ENCODE data around the gene RUSC1.
A peak's percentile ranks its signal among the peaks of the same experiment; 100 is the strongest.
"Not testable (repeated sequence)": the region's sequence is repeated elsewhere in the genome, so short reads cannot be mapped to it uniquely, and the experiment has no call there.

The RUSC1 gene, protein sequence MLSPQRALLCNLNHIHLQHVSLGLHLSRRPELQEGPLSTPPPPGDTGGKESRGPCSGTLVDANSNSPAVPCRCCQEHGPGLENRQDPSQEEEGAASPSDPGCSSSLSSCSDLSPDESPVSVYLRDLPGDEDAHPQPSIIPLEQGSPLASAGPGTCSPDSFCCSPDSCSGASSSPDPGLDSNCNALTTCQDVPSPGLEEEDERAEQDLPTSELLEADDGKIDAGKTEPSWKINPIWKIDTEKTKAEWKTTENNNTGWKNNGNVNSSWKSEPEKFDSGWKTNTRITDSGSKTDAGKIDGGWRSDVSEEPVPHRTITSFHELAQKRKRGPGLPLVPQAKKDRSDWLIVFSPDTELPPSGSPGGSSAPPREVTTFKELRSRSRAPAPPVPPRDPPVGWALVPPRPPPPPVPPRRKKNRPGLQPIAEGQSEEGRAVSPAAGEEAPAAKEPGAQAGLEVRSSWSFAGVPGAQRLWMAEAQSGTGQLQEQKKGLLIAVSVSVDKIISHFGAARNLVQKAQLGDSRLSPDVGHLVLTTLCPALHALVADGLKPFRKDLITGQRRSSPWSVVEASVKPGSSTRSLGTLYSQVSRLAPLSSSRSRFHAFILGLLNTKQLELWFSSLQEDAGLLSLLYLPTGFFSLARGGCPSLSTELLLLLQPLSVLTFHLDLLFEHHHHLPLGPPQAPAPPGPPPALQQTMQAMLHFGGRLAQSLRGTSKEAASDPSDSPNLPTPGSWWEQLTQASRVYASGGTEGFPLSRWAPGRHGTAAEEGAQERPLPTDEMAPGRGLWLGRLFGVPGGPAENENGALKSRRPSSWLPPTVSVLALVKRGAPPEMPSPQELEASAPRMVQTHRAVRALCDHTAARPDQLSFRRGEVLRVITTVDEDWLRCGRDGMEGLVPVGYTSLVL

GRCh38 chr1:155320661-155321617 lies at the start of gene RUSC1:
Gene RUSC1 (plus strand): TSS chr1:155320894. CDS start chr1:155321774, 880 bp downstream.
- FAIRE-seq (peak; percentile 4), DNase-seq (ENCODE audit: insufficient read length, low spot score) (peak; percentile 52)

- DNase-seq (ENCODE audit: insufficient read length, low spot score) = peak; percentile 56
- FAIRE-seq = no peak
Measured at GRCh38 chr1:155272466-155273342, 48.0 kb upstream of the RUSC1 start.

DNA sequence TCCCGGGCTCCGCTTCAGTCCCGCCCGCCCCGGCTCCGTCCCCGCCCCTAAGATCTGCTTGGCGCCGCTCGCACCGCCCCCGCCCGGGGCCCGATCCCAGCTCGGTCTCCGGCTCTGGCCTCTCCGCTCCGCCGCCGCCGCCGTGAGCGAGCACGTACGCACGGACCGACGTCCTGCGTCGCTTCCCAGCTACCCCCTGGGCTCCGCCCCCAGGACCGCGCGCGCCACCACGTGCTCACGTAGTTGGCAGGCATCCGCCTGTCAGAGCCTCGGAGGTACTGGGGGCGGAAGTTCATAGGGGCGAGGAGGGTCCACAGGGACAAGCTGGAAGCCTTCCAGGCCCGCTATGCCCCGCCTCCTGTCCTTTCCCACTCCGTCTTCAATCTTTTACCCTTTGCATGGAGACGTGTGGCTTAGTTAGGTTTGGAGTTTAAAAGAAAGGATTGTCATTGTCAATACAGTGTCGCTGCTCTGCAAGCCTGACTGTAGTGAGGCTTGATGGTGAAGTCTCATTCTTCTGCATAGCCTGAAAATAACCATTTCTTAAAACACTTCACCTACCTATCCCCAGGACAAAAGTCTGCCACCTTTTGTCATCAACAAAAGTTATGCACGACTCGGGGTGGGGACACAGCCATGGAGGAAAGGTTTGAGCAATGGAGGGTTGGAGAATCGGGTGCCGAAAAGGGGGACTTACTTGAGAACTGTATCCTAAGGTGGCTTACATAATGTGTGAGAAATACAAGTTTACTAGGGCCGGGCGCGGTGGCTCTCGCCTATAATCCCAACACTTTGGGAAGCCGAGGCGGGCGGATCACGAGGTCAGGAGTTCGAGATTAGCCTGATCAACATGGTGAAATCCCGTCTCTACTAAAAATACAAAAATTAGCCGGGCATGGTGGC lies 47.1 kb upstream of the RUSC1 start, which contains the start of gene CLK2:
TSS of gene CLK2 (minus strand) at position 162 of the 903 bp plus-strand sequence. CDS start 2,527 bp downstream, outside the sequence.
- peak; percentile 97 for FAIRE-seq
- DNase-seq (ENCODE audit: insufficient read length, low spot score) = peak; percentile 94

GRCh38 chr1:155277070-155277901 lies 43.4 kb upstream of the RUSC1 start, which contains the start of gene HCN3:
Gene HCN3 (plus strand): TSS chr1:155277463. CDS start chr1:155277591, 128 bp downstream.
- DNase-seq (ENCODE audit: insufficient read length, low spot score) (peak; percentile 98), FAIRE-seq (peak; percentile 82)

DNA sequence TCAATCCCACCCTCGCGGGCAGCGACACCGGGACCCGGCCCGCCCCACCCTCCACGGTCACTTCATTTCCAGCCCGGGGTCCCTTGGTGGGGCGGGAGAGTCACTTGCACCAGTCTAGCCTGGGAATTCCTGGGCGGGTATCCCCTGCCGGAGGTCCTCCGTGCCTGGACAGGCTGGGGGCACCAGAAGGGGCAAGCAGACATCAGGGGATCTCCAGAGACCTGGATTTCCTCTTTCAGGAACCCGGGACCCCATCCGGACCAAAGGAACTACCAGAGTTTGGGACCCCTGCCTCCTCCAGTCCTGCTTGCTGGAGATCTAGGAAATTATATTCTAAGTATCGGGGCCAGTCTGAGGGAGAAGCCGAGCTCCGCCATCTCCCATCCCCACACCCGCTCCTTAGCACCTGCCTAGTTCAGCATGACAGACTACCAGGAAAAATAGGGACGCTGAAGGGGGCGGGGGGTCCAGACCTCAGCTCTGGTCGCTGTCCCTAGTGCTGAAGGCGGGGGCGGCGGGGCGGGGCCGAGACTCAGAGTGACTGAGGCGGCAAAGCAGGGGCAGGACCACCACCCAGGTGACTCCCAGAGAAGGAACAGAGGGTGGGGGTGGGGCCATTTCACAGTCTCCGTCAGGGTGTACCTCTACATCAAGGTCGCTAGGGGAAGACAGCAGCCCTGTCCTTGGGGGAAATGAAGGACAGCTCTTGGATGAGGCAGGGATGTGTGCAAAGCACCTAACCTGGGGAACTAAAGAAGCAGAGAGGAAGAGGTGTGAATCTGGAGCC lies 42.6 kb upstream of the RUSC1 start:
- DNase-seq (ENCODE audit: insufficient read length, low spot score) (peak; percentile 69), FAIRE-seq (peak; percentile 11)

DNA sequence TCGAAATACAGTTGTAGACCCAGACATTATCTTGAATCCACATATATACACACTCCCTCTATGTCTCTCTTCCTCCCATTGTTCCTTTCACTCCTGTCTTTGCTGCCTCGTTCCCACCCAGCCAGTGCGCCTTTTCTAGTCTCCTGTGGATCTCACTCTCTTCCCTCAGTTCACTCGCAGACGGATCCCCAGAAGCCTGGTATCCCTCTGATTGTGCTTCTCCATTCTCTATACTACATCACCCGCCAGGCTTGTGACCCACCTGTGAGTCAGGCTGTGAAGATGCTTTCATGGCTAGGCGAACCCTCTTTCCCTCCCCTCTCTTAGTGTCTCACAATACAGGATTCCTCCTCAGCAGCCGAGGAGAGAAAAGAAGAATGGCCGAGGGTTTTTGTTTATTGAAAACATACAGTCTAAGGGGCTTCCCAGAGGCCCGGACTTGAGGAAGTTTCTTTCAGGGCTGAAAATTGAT lies 42.0 kb upstream of the RUSC1 start:
- FAIRE-seq = no peak
- no peak for DNase-seq (ENCODE audit: insufficient read length, low spot score)

- no peak for DNase-seq (ENCODE audit: insufficient read length, low spot score)
Measured at GRCh38 chr1:155279268-155279667, 41.4 kb upstream of the RUSC1 start.

GRCh38 chr1:155282488-155283091 lies 38.1 kb upstream of the RUSC1 start:
- FAIRE-seq = no peak
- DNase-seq (ENCODE audit: insufficient read length, low spot score) = no peak

More at GRCh38 chr1:155279268-155279667, 41.4 kb upstream of the RUSC1 start:
- no peak for FAIRE-seq

DNA sequence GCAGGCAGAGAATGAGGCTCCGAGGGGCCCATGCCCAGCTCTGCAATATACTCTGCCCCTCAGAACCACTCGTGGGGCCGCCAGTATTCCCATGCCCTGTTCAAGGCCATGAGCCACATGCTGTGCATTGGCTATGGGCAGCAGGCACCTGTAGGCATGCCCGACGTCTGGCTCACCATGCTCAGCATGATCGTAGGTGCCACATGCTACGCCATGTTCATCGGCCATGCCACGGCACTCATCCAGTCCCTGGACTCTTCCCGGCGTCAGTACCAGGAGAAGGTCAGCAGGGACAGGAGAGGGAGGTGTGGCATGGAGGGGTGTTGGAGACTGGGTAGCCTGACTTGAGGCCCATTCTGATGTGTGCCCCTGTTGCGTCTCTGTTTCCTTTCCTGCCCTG lies 36.2 kb upstream of the RUSC1 start:
- DNase-seq (ENCODE audit: insufficient read length, low spot score) (no peak), FAIRE-seq (no peak)

DNA sequence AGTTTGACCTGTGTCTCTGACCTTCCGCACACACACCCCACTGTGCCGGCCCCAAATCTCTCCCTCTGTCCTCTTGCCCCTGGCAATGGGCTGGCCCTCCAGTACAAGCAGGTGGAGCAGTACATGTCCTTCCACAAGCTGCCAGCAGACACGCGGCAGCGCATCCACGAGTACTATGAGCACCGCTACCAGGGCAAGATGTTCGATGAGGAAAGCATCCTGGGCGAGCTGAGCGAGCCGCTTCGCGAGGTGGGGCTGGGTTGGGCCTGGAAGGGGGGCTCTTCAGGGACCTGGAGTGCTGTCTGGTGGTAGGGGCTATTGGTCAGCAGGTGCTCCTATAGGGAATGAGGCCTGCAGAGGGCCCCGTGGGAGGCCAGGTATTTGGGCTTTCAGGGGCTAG lies 35.6 kb upstream of the RUSC1 start:
- no peak for DNase-seq (ENCODE audit: insufficient read length, low spot score)

GRCh38 chr1:155285631-155286044 lies 35.1 kb upstream of the RUSC1 start:
- no peak for DNase-seq (ENCODE audit: insufficient read length, low spot score)
- no peak for FAIRE-seq

More for the DNA sequence above, 35.6 kb upstream of the RUSC1 start:
- no peak for FAIRE-seq

DNA sequence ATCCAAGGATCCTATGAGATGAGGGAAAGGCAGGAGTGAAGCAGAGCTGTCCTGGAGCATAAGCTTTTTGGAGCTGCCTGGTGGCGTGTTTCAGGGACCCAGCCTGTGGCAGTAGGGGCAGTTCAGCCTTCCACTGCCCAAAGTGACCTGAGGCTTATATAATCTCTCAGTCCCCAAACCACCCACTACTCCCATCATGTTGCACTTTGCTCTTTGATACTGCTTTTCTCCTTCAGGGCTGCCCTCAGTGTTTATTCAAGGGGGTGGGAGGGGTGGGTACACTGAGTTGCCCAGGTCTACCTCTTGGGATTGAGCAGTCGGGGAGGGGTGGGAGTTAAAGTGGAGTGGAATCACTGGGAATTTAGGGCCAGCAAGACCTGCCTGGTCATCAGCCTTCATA lies 34.1 kb upstream of the RUSC1 start:
- no peak for FAIRE-seq

GRCh38 chr1:155287987-155288543 lies 32.6 kb upstream of the RUSC1 start:
- FAIRE-seq = no peak

More for the DNA sequence above, 34.1 kb upstream of the RUSC1 start:
- DNase-seq (ENCODE audit: insufficient read length, low spot score) = no peak

DNA sequence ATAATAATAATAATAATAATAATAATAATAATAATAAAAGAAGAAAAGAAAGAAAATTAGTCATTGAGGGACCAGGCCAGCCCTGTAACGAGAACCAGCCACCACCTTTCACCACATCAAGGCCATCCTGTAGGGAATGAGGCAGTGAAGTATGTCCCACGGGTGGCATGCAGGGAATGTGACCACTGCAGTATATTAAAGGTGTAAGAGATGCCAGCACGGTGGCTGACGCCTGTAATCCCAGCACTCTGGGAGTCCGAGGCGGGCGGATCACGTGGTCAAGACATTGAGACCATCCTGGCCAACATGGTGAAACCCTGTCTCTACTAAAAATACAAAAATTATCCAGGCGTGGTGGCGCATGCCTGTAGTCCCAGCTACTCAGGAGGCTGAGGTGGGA lies 29.7 kb upstream of the RUSC1 start:
- FAIRE-seq; DNase-seq (ENCODE audit: insufficient read length, low spot score): not testable (repeated sequence)

More at GRCh38 chr1:155287987-155288543, 32.6 kb upstream of the RUSC1 start:
- no peak for DNase-seq (ENCODE audit: insufficient read length, low spot score)

- no peak for DNase-seq (ENCODE audit: insufficient read length, low spot score)
- no peak for FAIRE-seq
Measured at GRCh38 chr1:155293086-155293749, 27.5 kb upstream of the RUSC1 start.

All from GM19239 (cell line).